ENCODE measurements around the gene INSC. TPM values are rescaled to one million over a fixed set of nuclear protein-coding genes. Genes with fewer than 3 reads are reported as not detected.

Gene INSC
- total and polyA plus RNA-seq, 2 of the 8 experiments (the other 6 are each of a cell fraction or from before 2014, with no cell fraction given), result 0.58 to 0.59 TPM

DNA sequence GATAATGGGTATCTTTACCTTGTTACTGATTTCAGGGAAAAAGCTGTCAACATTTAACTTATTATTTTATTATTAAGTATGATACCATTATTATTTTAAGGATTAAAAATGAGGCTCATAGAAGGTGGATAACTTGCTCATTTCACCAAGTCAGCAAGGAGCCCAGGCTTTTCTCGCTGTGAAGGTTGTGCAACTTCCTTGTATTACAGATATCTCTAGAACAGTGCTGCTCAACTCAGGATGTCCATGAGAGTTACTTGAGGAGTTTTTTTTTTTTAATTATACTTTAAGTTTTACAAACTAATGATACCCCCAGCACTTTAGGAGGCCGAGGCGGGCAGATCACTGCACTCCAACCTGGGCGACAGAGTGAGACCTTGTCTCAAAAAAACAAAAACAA, 98.2 kb downstream of the INSC start (continued):
- TF ChIP-seq, protein P1, sequence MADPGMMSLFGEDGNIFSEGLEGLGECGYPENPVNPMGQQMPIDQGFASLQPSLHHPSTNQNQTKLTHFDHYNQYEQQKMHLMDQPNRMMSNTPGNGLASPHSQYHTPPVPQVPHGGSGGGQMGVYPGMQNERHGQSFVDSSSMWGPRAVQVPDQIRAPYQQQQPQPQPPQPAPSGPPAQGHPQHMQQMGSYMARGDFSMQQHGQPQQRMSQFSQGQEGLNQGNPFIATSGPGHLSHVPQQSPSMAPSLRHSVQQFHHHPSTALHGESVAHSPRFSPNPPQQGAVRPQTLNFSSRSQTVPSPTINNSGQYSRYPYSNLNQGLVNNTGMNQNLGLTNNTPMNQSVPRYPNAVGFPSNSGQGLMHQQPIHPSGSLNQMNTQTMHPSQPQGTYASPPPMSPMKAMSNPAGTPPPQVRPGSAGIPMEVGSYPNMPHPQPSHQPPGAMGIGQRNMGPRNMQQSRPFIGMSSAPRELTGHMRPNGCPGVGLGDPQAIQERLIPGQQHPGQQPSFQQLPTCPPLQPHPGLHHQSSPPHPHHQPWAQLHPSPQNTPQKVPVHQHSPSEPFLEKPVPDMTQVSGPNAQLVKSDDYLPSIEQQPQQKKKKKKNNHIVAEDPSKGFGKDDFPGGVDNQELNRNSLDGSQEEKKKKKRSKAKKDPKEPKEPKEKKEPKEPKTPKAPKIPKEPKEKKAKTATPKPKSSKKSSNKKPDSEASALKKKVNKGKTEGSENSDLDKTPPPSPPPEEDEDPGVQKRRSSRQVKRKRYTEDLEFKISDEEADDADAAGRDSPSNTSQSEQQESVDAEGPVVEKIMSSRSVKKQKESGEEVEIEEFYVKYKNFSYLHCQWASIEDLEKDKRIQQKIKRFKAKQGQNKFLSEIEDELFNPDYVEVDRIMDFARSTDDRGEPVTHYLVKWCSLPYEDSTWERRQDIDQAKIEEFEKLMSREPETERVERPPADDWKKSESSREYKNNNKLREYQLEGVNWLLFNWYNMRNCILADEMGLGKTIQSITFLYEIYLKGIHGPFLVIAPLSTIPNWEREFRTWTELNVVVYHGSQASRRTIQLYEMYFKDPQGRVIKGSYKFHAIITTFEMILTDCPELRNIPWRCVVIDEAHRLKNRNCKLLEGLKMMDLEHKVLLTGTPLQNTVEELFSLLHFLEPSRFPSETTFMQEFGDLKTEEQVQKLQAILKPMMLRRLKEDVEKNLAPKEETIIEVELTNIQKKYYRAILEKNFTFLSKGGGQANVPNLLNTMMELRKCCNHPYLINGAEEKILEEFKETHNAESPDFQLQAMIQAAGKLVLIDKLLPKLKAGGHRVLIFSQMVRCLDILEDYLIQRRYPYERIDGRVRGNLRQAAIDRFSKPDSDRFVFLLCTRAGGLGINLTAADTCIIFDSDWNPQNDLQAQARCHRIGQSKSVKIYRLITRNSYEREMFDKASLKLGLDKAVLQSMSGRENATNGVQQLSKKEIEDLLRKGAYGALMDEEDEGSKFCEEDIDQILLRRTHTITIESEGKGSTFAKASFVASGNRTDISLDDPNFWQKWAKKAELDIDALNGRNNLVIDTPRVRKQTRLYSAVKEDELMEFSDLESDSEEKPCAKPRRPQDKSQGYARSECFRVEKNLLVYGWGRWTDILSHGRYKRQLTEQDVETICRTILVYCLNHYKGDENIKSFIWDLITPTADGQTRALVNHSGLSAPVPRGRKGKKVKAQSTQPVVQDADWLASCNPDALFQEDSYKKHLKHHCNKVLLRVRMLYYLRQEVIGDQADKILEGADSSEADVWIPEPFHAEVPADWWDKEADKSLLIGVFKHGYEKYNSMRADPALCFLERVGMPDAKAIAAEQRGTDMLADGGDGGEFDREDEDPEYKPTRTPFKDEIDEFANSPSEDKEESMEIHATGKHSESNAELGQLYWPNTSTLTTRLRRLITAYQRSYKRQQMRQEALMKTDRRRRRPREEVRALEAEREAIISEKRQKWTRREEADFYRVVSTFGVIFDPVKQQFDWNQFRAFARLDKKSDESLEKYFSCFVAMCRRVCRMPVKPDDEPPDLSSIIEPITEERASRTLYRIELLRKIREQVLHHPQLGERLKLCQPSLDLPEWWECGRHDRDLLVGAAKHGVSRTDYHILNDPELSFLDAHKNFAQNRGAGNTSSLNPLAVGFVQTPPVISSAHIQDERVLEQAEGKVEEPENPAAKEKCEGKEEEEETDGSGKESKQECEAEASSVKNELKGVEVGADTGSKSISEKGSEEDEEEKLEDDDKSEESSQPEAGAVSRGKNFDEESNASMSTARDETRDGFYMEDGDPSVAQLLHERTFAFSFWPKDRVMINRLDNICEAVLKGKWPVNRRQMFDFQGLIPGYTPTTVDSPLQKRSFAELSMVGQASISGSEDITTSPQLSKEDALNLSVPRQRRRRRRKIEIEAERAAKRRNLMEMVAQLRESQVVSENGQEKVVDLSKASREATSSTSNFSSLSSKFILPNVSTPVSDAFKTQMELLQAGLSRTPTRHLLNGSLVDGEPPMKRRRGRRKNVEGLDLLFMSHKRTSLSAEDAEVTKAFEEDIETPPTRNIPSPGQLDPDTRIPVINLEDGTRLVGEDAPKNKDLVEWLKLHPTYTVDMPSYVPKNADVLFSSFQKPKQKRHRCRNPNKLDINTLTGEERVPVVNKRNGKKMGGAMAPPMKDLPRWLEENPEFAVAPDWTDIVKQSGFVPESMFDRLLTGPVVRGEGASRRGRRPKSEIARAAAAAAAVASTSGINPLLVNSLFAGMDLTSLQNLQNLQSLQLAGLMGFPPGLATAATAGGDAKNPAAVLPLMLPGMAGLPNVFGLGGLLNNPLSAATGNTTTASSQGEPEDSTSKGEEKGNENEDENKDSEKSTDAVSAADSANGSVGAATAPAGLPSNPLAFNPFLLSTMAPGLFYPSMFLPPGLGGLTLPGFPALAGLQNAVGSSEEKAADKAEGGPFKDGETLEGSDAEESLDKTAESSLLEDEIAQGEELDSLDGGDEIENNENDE (IDR thresholded peaks at IDR 0.05; ENCODE audit: insufficient replicate concordance, low read length), result no peak
- TF ChIP-seq TAF1 (IDR thresholded peaks at IDR 0.05; ENCODE audit: low read depth, low read length) (no peak), NANOG (IDR thresholded peaks at IDR 0.05; ENCODE audit: insufficient read depth, low read depth, low read length, poor library complexity, severe bottlenecking) (no peak), NRF1 (IDR thresholded peaks at IDR 0.05; ENCODE audit: low read depth, low read length) (no peak), KDM4A (IDR thresholded peaks at IDR 0.05; ENCODE audit: low read depth, low read length, severe bottlenecking) (no peak), CBX8 (IDR thresholded peaks at IDR 0.05; ENCODE audit: borderline replicate concordance, low read depth, low read length) (no peak), HDAC6 (IDR thresholded peaks at IDR 0.05; ENCODE audit: low read depth, low read length) (no peak), ASH2L (IDR thresholded peaks at IDR 0.05; ENCODE audit: low read length) (no peak), CTBP2 (IDR thresholded peaks at IDR 0.05; ENCODE audit: borderline replicate concordance, insufficient read depth, insufficient read length, low read length) (no peak), POLR2AphosphoS5 (IDR thresholded peaks at IDR 0.05; ENCODE audit: low read depth, low read length) (no peak), RFX5 (IDR thresholded peaks at IDR 0.05; ENCODE audit: borderline replicate concordance, low read depth, low read length) (no peak)
- TF ChIP-seq, protein P2, sequence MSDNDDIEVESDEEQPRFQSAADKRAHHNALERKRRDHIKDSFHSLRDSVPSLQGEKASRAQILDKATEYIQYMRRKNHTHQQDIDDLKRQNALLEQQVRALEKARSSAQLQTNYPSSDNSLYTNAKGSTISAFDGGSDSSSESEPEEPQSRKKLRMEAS (IDR thresholded peaks at IDR 0.05), result no peak
